HG03469 (cell line): ENCODE data around the gene NKD1.

Experiments used
- ATAC-seq: cut with Tn5 transposase; IDR thresholded peaks from one replicate; pipeline ENCODE4 v1.9.1; 2021; ENCODE audit warnings: mild to moderate bottlenecking, moderate library complexity, moderate number of reproducible peaks; ENCODE audit not compliant: unreplicated experiment

NKD1 gene

GRCh38 chr16:50683689-50684374 is 135.6 kb downstream of the NKD1 start:
- peak; percentile 45 for ATAC-seq

- no peak for ATAC-seq
Observed at GRCh38 chr16:50684823-50685461, 136.7 kb downstream of the NKD1 start.

DNA sequence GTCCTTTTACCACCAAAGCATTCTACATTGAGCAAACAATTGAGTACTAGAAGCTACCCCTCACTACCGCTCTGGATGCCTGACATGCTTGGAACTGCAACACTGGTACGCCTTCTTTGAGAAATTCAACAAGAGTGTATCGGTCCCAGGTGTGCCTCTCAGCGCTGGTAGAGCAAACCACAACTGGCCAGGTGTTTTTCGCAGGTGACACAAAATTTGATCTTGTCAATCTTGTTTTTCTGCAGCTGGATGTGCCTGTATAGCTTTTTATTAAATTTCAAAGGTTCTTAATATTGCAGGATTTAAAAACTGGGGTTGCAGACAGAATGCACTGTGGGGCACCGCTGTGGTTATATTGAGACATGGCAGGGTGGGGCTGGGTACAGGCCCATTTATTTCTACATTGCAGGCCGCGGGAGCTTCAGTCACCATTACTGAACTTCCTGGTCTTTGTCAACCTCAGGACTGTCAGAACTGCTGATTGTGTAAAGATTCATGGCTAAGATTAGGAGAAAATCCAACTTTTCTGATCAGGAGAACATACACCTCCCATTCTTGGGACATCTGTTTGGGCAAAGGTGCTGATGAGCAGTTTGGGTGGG is 137.4 kb downstream of the NKD1 start:
- no peak for ATAC-seq

DNA sequence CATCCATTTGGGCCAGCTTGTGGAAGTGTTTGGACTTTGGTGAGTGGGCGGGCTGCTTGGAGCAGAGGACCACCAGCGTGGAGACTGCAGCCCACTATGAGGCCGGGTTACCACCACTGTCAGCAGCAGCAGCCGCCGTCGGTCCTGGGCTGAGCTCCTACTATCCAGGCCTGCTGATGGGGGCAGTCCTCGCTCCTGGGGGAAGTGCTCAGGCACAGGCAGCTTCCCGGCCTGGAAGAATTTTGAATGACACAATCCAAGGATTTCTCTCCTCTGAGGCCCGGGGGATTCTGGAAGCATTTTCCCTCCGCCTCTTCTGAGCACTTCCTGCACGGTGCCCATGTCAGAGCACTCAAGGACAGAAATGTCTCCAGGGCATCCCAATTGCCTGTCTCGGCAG is 139.9 kb downstream of the NKD1 start:
- no peak for ATAC-seq

GRCh38 chr16:50688867-50689266 is 140.7 kb downstream of the NKD1 start:
- ATAC-seq: no peak

DNA sequence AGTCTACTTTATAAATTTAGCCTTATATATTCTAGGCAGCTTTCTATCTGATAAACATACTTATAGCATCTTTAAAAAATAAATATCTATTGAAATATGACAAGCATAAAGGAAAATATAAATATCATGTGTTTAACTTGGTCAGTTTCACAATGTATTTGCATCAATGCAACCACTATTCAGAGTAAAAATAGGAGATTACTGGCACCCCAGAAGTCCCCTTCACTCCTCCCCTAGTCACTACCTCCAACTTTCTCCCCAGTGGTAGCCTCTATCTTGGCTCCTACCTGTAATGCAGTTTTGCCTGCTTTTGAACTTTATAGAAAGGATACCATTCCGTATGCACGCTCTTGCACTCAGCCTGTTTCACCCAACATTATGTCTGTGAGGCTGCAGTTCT is 142.0 kb downstream of the NKD1 start:
- ATAC-seq: no peak

DNA sequence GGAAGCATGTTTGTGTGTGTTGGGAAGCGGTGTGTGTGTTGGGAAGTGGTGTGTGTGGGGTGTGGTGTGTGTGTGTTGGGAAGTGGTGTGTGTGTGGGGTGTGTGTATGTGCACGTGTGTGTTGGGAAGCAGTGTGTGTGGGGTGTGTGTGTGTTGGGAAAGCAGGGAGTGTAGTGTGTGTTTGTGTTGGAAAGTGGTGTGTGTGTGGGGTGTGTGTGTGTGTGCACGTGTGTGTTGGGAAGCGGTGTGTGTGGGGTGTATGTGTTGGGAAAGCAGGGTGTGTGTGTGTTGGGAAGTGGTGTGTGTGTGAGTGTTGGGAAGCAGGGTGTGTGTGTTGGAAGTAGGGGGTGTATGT is 144.4 kb downstream of the NKD1 start:
- ATAC-seq: no peak

- no peak for ATAC-seq
Observed at GRCh38 chr16:50692999-50693781, 145.0 kb downstream of the NKD1 start, which contains the start of gene NOD2. NOD2 (plus strand) TSS chr16:50693606; CDS start chr16:50699496, 5,890 bp downstream.

GRCh38 chr16:50694206-50694605 is 146.0 kb downstream of the NKD1 start:
- no peak for ATAC-seq

GRCh38 chr16:50695017-50696000 is 147.1 kb downstream of the NKD1 start:
- ATAC-seq: no peak

GRCh38 chr16:50696126-50696525 is 147.9 kb downstream of the NKD1 start:
- no peak for ATAC-seq

GRCh38 chr16:50696575-50697420 is 148.6 kb downstream of the NKD1 start:
- ATAC-seq: peak; percentile 41

DNA sequence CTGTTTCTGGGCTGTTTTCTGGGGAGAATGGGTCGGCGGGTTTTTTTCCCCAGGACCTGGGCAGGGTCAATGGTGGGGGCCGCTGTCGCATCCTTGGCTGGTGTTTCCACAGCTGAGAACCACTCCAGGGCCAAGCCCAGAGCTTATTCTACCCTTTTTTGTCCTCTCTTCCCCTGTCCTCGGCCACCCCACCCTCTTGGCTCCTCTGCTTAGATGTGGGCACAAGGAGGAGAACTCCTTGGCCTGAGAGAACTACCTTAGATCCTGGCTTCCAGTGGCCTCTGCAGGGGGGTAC is 149.2 kb downstream of the NKD1 start:
- ATAC-seq: no peak

DNA sequence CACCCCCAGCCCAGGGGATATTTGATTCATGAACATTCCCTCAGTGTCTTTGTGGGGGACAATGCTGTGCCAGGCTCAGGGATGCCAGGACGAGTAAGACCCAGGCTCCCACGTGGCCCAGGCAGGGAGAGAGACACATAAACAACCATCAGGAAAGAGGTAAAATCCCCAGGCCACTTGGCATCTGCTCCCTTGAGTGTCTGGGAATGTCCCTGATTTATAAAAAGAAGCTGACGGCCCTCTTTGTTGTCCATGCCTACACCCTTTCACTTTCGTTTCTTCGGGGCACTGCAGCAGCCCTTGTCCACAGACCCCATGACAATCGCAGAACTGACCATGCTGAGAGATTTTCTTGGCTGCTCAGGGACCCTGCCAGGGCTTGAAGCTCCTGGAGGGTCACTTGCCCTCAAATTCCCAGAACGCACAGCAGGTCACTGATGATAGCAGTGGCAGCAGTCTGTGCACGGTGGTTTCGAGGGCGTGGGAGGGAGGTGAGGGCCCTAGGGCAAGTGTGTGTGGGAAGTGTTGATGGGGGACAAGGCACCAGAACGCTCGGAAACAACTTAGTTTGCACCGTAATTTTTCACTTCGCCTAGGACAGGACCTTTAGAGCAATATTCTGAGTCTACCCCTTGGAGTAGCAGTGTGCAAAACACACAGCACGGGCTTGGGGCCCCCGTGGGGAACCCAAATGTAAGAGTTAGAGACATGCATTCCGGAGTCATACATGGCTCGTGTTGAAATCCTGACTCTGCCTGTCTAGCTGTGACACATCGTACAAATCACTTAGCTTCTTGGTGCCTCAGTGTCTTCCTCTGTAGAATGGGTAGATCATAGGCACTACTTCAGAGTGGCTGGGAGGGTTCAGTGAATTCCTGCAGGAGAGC is 149.9 kb downstream of the NKD1 start:
- ATAC-seq: peak; percentile 28
